PFSK-1 (cell line): ENCODE results near the gene LGALS8.

Experiments
- POLR2AphosphoS5 ChIP-seq: IDR thresholded peaks from 2 replicates; pipeline ENCODE4 v1.6.1; 2012; ENCODE audit warnings: low read depth, mild to moderate bottlenecking, control low read depth, low read length, moderate library complexity
- TAF1 ChIP-seq: IDR thresholded peaks from 2 replicates; pipeline ENCODE4 v1.6.1; 2012; ENCODE audit warnings: low read length, control low read depth, borderline replicate concordance; ENCODE audit not compliant: insufficient read depth

- no peak for TF ChIP-seq POLR2AphosphoS5
- no peak for TF ChIP-seq TAF1
Measured at GRCh38 chr1:236509203-236509602, 14.6 kb upstream of the LGALS8 start.
